Thymus (tissue), 11 donors: ENCODE data around the gene PCBD1. TPM values are rescaled to one million over a fixed set of nuclear protein-coding genes. Genes with fewer than 3 reads are reported as not detected.

Experiments
- DNase-seq, 9 donors: peaks; one replicate each; pipeline ENCODE4 v3.0.0-alpha.2; 2013; ENCODE audit warnings: low spot score in 9 of 9, low read depth in 6 of 9, missing footprints in 1 of 9
- H3K27ac ChIP-seq, 2 donors: one replicate each; pipeline ENCODE4 v1.5.1; 2013; ENCODE audit warnings: control low read depth in 1 of 2, low read depth in 1 of 2, low read length in 1 of 2, mild to moderate bottlenecking in 1 of 2, moderate library complexity in 1 of 2
- H3K27me3 ChIP-seq, 2 donors: one replicate each; pipeline ENCODE4 v1.5.1; 2013; ENCODE audit warnings: low read length in 1 of 2; ENCODE audit not compliant: control insufficient read depth in 2 of 2, insufficient read depth in 1 of 2
- H3K36me3 ChIP-seq, 2 donors: one replicate each; pipeline ENCODE4 v1.5.1; 2013; ENCODE audit warnings: low read length in 1 of 2, mild to moderate bottlenecking in 1 of 2, moderate library complexity in 1 of 2; ENCODE audit not compliant: control insufficient read depth in 2 of 2, insufficient read depth in 2 of 2
- H3K4me1 ChIP-seq, 2 donors: one replicate each; pipeline ENCODE4 v1.5.1; 2013; ENCODE audit warnings: low read length in 2 of 2; ENCODE audit not compliant: control insufficient read depth in 2 of 2, insufficient read depth in 2 of 2
- H3K4me3 ChIP-seq, 2 donors: one replicate each; pipeline ENCODE4 v1.5.1; 2013; ENCODE audit warnings: low read length in 2 of 2, control low read depth in 1 of 2, mild to moderate bottlenecking in 1 of 2
- H3K9me3 ChIP-seq, 2 donors: one replicate each; pipeline ENCODE4 v1.5.1; 2013; ENCODE audit warnings: low read length in 1 of 2, mild to moderate bottlenecking in 1 of 2; ENCODE audit not compliant: control insufficient read depth in 2 of 2, insufficient read depth in 1 of 2
- WGBS: extraction: QIAGEN DNeasy Blood & Tissue Kit; methylation state at CpG from one replicate; pipeline ENCODE4 v1.1.7; 2013; 5-methylcytosine and 5-hydroxymethylcytosine counted together
- polyA plus RNA-seq: library from polyadenylated mRNA; stranded (reverse); fragments of 200-250 nt; gene quantifications from one replicate; pipeline ENCODE4 v1.2.3, GENCODE V29; 2013
- total RNA-seq: library from RNA; stranded (reverse); fragments of 120-200 nt; gene quantifications from one replicate; pipeline ENCODE4 v1.2.4, GENCODE V29; 2013
- donor health status: healthy.

The PCBD1 gene
- total and polyA plus RNA-seq, 2 donors, result 22.0 to 59.0 TPM

DNA sequence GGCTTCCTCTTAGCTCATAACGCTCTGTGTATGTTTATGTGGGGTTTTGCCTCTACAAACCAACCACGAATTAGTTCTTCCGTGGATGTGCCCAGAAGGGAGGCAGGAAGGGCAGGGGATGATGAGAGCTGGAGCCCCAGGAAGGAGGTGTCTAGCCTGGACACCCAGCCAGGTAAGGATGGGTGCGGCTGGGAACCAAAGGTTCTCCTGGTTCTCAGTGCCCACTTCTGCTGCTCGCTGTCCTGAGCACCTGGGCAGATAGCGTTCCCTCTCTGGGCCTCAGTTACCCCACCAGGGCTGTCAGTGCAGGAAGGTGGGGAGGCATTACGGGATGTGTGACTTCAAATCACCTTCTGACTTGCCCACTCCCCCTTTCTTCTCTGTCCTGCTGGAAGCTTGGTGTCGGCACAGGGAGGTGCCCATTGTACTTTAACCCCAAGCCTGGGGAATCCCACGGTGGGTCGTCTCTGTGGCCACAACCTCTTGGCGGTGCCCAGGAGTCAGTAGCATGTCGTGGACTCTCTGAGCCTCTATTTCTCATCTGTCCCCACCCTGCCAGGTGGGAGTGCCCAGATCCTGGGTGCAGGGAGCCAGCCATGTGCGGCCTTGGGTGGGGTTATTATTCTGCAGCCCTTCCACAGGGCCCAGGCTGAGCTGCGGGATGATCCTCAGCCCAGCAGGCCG is 18.7 kb upstream of the PCBD1 start:
- Histone ChIP-seq H3K9me3 (no peaks in the 10 kb centered on the region), H3K27ac (no peak overlapping the region), H3K4me3 (no peak overlapping the region), H3K27me3 (peaks cover 0 to 2% of the 10 kb centered on the region in 2 donors), H3K4me1 (no peaks in the 10 kb centered on the region), H3K36me3 (no peaks in the 10 kb centered on the region)
- WGBS, result 90% methylated on average over 15 of the region's 15 CpGs
- DNase-seq, result no peak

DNA sequence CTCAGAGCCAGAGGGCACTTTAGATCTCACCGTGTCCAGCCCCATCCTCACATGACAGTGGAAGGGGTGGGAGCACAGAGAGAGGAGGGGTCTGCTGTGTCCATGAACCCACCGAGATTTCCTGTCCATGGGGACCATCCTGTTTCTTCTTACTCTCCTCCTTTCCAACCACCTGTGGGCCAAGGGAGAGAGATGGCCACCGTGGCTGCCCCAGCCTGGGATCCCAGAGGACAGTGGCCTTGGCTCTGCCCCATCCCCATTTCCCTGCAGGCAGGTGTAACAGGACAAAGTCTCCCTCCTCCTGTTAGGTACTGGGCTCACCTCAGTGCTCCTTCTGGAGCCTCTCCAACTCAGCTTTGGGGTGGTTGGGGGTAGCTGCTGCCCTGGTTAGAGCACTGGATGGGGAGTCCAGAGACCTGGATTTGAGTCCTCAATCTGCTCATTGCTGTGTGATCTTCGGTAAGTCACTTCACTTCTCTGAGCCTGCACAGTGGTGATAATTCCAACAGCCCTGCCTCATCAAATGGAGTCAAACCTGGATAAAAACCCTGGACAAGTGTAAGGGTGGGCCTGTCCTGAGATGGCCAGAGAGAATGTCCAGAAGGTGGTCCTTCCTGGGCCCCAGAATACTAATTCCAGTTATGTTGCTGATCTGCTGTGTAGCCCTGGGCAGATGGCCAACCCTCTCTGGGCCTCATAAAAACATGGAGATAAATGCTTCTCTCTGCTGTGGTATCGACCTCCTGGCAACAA is 17.8 kb upstream of the PCBD1 start:
- Histone ChIP-seq H3K4me3 (no peak overlapping the region), H3K4me1 (no peaks in the 10 kb centered on the region), H3K27ac (no peak overlapping the region), H3K9me3 (no peaks in the 10 kb centered on the region), H3K27me3 (peaks cover 0 to 2% of the 10 kb centered on the region in 2 donors), H3K36me3 (no peaks in the 10 kb centered on the region)
- no peak for DNase-seq
- WGBS, result 87% methylated on average over 5 of the region's 5 CpGs

DNA sequence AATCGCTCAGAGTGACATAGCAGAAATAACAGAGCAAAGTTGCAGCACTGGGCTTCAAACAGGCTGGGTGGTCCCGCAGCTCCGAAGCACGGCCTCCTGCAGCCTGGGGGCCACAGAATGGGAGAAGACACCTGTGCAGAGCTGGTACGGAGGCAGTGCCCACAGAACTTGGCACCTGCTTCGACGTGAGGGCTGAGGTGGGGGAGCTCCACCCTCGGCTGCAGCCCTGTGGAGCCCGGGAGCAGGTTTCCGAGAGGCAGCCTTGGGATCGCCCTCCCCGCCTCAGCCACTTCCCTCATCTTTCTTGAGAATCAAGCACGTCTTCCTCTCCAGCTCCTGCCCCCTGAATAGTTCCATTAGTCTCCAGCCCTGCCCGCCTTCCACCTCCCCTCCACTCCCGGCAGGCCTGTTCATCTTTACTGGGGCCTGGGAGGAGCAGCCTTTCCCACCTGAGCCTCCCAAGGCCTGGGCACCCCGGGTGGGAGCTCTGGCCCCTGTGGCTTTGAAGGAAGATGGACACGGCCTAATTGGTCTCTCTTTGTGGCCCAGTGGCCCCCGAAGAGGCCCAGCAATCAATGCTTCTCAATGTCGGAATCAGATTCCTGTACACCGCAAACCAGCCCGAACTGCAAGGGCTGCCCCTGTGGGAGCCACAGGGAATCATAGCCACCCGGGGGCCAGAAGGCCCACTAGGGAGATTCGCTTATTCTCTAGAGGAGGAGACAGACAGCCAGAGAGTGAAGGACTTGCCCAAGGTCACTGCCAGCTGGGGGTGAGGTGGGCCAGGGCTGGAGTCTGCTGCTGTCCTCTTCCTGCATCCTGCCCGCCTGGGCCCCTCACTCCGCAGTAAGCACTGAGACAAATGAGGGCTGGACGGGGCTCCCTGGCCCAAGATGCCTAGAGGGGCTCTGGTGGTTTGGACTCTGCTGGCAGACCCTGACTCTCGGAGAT is 17.0 kb upstream of the PCBD1 start:
- no peaks in the 10 kb centered on the region for H3K36me3 ChIP-seq
- no peaks in the 10 kb centered on the region for H3K4me1 ChIP-seq
- H3K4me3 ChIP-seq, result no peak overlapping the region
- H3K27ac ChIP-seq, result no peak overlapping the region
- H3K9me3 ChIP-seq, result no peaks in the 10 kb centered on the region
- no peak for DNase-seq
- 91% methylated on average over 27 of the region's 27 CpGs for WGBS
- H3K27me3 ChIP-seq, result peaks cover 0 to 2% of the 10 kb centered on the region in 2 donors

DNA sequence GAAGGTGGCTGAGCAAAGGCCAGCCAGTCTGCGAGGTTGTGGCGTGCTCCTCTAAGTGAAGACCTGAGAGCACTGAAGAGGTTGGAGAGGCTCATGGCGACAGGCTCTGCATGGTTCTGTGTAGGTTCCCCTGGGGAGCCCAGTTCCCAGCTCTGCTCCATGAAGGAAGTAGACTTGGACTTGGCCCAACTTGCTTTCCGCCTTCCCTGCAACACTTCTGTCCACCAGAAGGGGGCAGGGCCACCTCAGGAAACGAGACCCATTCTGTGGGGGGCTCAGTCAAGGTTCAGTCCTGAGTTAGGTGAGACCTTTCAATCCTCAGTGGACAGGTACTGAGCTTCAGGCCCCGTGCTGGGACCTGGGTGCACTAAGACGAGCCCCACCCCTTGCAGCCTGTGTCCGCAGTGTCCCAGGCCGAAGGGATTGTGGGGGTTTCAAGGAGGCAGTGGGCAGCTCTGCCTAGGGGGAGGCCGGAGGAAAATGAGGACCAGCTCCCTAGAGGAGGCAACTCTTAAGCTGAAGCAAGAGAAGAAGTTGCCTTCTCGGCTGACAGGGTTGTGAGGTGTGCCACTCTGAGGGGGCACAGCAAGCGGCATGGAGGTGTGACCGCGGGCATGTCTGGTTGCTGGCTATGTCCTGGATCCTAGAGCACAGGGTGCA is 15.0 kb upstream of the PCBD1 start:
- peak in 3 of 9 donors; percentile 37 to 54 (median 51) for DNase-seq

DNA sequence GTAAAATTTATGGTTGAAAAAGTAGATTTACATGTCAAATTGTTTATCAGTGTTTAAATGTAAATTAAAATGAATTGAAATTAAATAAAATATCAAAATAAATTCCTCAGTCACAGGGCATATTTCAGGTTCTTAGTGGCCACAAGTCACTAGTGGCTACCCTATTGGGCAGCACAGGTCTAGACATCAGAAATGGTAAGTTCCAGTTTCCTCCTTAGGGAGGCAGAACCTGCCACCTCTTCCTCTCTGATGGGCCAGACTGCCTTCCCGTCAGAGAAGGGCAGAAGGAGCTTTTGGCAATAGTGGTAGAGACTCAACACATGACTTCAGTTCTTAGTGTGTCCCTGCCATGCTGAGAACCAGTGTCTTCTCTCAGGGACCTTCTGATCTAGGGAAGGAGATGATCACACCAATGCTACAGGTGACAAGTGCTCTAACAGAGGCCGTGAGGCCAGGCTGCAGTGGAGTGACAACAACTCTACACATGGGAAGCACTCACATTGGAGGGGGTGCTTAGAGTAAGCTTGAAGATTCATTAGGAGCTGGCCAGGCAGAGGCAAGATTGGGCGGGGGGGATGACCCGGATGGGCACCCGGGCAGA is 14.4 kb upstream of the PCBD1 start:
- no peak for DNase-seq

More for the DNA sequence above, 15.0 kb upstream of the PCBD1 start:
- Histone ChIP-seq H3K9me3 (no peaks in the 10 kb centered on the region), H3K4me1 (no peaks in the 10 kb centered on the region), H3K4me3 (no peak overlapping the region), H3K36me3 (no peaks in the 10 kb centered on the region), H3K27me3 (peaks cover 0 to 2% of the 10 kb centered on the region in 2 donors), H3K27ac (no peak overlapping the region)
- WGBS, result 71% methylated on average over 14 of the region's 14 CpGs

DNA sequence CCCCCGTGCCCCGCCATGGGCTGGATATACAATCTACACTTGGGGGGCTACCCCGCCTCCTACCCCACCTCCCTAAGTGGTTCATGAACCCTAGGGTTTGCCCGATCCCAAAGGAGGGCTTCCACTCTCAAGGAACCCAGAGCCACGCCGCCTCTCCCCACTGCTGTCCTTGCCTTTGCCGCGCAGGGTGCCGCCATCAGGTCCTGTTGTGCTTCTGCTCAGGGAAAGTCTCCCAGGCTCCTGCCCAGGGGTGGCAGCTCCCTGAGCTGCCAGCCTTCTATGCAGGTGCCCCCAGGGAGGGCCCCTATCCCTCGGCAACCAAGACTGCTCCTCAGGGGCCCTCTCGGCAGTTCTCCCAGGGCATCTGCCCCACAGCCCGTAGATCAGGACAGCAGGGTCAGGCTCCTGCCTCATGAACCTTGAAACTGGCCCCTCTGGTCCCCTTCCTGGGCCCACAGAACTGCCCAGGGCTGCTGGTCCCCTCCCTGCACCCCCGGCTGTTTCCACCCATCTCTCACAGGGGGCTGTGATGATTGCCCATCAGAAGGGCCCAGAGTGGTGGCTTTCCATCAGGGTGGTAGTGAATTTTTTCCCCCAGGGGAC is 13.0 kb upstream of the PCBD1 start:
- H3K36me3 ChIP-seq, result no peaks in the 10 kb centered on the region
- WGBS, result 96% methylated on average over 13 of the region's 13 CpGs
- no peak for DNase-seq
- no peak overlapping the region for H3K4me3 ChIP-seq
- H3K27ac ChIP-seq, result no peak overlapping the region
- no peaks in the 10 kb centered on the region for H3K27me3 ChIP-seq
- no peaks in the 10 kb centered on the region for H3K4me1 ChIP-seq
- no peaks in the 10 kb centered on the region for H3K9me3 ChIP-seq

More for the DNA sequence above, 14.4 kb upstream of the PCBD1 start:
- no peak overlapping the region for H3K27ac ChIP-seq
- 93% methylated on average over 5 of the region's 5 CpGs for WGBS
- H3K27me3 ChIP-seq, result peaks cover 0 to 2% of the 10 kb centered on the region in 2 donors
- H3K36me3 ChIP-seq, result no peaks in the 10 kb centered on the region
- no peaks in the 10 kb centered on the region for H3K4me1 ChIP-seq
- no peaks in the 10 kb centered on the region for H3K9me3 ChIP-seq
- H3K4me3 ChIP-seq, result no peak overlapping the region

DNA sequence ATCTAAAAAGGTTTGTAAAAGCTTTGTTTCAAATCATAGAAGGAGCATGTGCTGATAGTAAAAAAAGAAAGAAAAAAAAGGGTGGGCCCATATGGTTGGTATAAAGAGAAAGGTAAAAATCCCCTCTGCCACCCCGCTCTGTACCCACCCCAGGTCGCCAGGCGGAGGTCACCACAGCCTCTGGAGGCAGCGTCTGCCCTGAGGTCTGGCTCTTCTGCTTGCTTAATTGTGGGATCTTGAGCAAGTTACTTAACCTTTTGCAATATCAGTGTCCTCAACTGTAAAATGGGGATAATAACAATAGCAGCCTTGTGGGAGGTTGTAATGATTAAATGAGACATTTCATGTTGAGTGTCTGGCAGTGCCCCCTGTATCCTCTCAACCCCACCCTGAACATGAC is 10.7 kb upstream of the PCBD1 start:
- H3K36me3 ChIP-seq, result no peaks in the 10 kb centered on the region
- 92% methylated on average over 4 of the region's 4 CpGs for WGBS
- H3K27me3 ChIP-seq, result no peaks in the 10 kb centered on the region
- H3K9me3 ChIP-seq, result no peaks in the 10 kb centered on the region
- H3K4me3 ChIP-seq, result no peak overlapping the region
- no peak overlapping the region for H3K27ac ChIP-seq
- DNase-seq, result no peak
- H3K4me1 ChIP-seq, result no peaks in the 10 kb centered on the region

DNA sequence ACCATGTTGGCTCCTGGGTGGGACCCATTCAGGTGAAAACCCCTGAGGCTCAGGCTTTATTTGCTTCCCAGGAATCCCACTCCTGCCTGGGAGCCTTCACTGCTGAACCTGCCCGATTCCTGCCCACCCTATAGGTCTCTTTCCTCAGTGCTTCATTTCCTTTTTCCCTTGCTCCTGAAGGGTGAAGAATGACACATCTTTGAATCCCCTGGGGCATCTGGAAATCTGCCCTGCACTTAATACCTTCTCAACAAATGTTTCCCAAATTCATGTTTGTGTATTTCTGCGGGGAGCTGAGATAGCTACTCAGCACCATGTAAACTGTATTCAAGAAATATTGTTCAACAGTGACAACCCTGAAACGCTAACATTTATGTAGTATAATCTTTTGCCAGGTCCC is 10.3 kb upstream of the PCBD1 start:
- DNase-seq, result no peak
- WGBS, result 100% methylated on average over 3 of the region's 3 CpGs
- no peaks in the 10 kb centered on the region for H3K9me3 ChIP-seq
- H3K27me3 ChIP-seq, result no peaks in the 10 kb centered on the region
- H3K27ac ChIP-seq, result no peak overlapping the region
- peaks cover 0 to under 1% of the 10 kb centered on the region in 2 donors for H3K4me1 ChIP-seq
- H3K4me3 ChIP-seq, result no peak overlapping the region
- H3K36me3 ChIP-seq, result no peaks in the 10 kb centered on the region
